ENCODE results near the gene LMBRD2. TPM values are rescaled to one million over a fixed set of nuclear protein-coding genes. Genes with fewer than 3 reads are reported as not detected.

The LMBRD2 gene
- total and polyA plus RNA-seq, 2 of the 8 experiments (the other 6 are each of a cell fraction or from before 2014, with no cell fraction given), result 1.1 to 4.1 TPM

- TF ChIP-seq CHD7 (IDR thresholded peaks at IDR 0.05; ENCODE audit: insufficient replicate concordance, low read length), result no peak
These were observed 91.9 kb downstream of the LMBRD2 start (continued) for GRCh38 chr5:36059571-36060419.

All from H1 (cell line).